ENCODE results near the gene UCK1. TPM values are rescaled to one million over a fixed set of nuclear protein-coding genes. Genes with fewer than 3 reads are reported as not detected.

The UCK1 gene
- total RNA-seq, 3 donors from 2014 or later (not counting 1 experiment from before 2014, with no cell fraction given), result 29.9 to 35.2 (median 30.2) TPM

- Histone ChIP-seq H3K27me3 (ENCODE audit: control insufficient read depth, insufficient read depth, low read length) (no peaks in the 10 kb centered on the region), H3K9me3 (ENCODE audit: control insufficient read depth, insufficient read depth, low read length) (peaks cover 4% of the 10 kb centered on the region), H3K4me3 (ENCODE audit: low read length) (no peak overlapping the region), H3K4me1 (ENCODE audit: control insufficient read depth, insufficient read depth, low read length) (peaks cover 22% of the 10 kb centered on the region), H3K36me3 (ENCODE audit: control insufficient read depth, insufficient read depth, low read length) (peaks cover 35% of the 10 kb centered on the region), H3K27ac (ENCODE audit: low read length) (no peak overlapping the region)
- intact Hi-C loops (cut with micrococcal nuclease), result no loop called here
- peaks cover 0 to 16% of the 10 kb centered on the region in 2 donors for H3K4me1 Mint-ChIP-seq
- H3K27me3 Mint-ChIP-seq (ENCODE audit: low read depth in 2 of 2), result no peaks in the 10 kb centered on the region
- no peak overlapping the region for H3K4me3 Mint-ChIP-seq
- no peak for TF ChIP-seq CTCF (IDR thresholded peaks at IDR 0.05)
- 77% methylated on average over 7 of the region's 7 CpGs for WGBS (ENCODE audit: insufficient coverage)
- H3K27ac Mint-ChIP-seq, result no peak overlapping the region
- H3K36me3 Mint-ChIP-seq, result no peaks in the 10 kb centered on the region
- ATAC-seq (no peak), DNase-seq (no peak)
- no peaks in the 10 kb centered on the region for H3K9me3 Mint-ChIP-seq
These were observed 19.6 kb downstream of the UCK1 start for GRCh38 chr9:131511416-131511815.

- no peaks in the 10 kb centered on the region for H3K9me3 Mint-ChIP-seq
- WGBS (ENCODE audit: insufficient coverage), result 95% methylated on average over 8 of the region's 8 CpGs
- H3K36me3 ChIP-seq (ENCODE audit: control insufficient read depth, insufficient read depth, low read length), result peaks cover 6% of the 10 kb centered on the region
- no peak for TF ChIP-seq CTCF (IDR thresholded peaks at IDR 0.05)
- no peak overlapping the region for H3K27ac ChIP-seq (ENCODE audit: low read length)
- H3K4me1 ChIP-seq (ENCODE audit: control insufficient read depth, insufficient read depth, low read length), result peaks cover 39% of the 10 kb centered on the region
- H3K4me3 Mint-ChIP-seq, result peak overlapping the region; percentile 52
- no peaks in the 10 kb centered on the region for H3K9me3 ChIP-seq (ENCODE audit: control insufficient read depth, insufficient read depth, low read length)
- intact Hi-C loops (cut with micrococcal nuclease), result no loop called here
- no peaks in the 10 kb centered on the region for H3K27me3 Mint-ChIP-seq (ENCODE audit: low read depth in 2 of 2)
- no peaks in the 10 kb centered on the region for H3K36me3 Mint-ChIP-seq
- H3K4me1 Mint-ChIP-seq, result peaks cover 33 to 41% of the 10 kb centered on the region in 2 donors
- H3K4me3 ChIP-seq (ENCODE audit: low read length), result no peak overlapping the region
- H3K27me3 ChIP-seq (ENCODE audit: control insufficient read depth, insufficient read depth, low read length), result no peaks in the 10 kb centered on the region
- ATAC-seq (no peak), DNase-seq (no peak)
- no peak overlapping the region for H3K27ac Mint-ChIP-seq
These were observed 26.1 kb downstream of the UCK1 start for GRCh38 chr9:131505012-131505411.

GRCh38 chr9:131503626-131504465 is 27.2 kb downstream of the UCK1 start:
- H3K36me3 ChIP-seq (ENCODE audit: control insufficient read depth, insufficient read depth, low read length), result peaks cover 6% of the 10 kb centered on the region
- ATAC-seq (peak; percentile 19 to 34 (median 26)), DNase-seq (peak in 1 of 2 donors; percentile 83)
- H3K4me1 ChIP-seq (ENCODE audit: control insufficient read depth, insufficient read depth, low read length), result peaks cover 48% of the 10 kb centered on the region
- Mint-ChIP-seq H3K27me3 (ENCODE audit: low read depth in 2 of 2) (no peaks in the 10 kb centered on the region), H3K4me1 (peaks cover 43 to 50% of the 10 kb centered on the region in 2 donors), H3K27ac (peak overlapping the region; percentile 61 to 89), H3K36me3 (no peaks in the 10 kb centered on the region), H3K4me3 (peak overlapping the region; percentile 96), H3K9me3 (no peaks in the 10 kb centered on the region)
- WGBS (ENCODE audit: insufficient coverage), result 20% methylated on average over 32 of the region's 32 CpGs
- H3K27ac ChIP-seq (ENCODE audit: low read length), result no peak overlapping the region
- no peaks in the 10 kb centered on the region for H3K9me3 ChIP-seq (ENCODE audit: control insufficient read depth, insufficient read depth, low read length)
- peak overlapping the region; percentile 76 for H3K4me3 ChIP-seq (ENCODE audit: low read length)
- no peaks in the 10 kb centered on the region for H3K27me3 ChIP-seq (ENCODE audit: control insufficient read depth, insufficient read depth, low read length)
- intact Hi-C loops (cut with micrococcal nuclease), result loop anchor here (5.0 kb wide), 1 partner anchor 233 kb away; no protein-coding TSS in a partner anchor
- TF ChIP-seq CTCF (IDR thresholded peaks at IDR 0.05), result no peak

Measured in natural killer cell (primary cell).